ENCODE data around the gene HS6ST1.

DNA sequence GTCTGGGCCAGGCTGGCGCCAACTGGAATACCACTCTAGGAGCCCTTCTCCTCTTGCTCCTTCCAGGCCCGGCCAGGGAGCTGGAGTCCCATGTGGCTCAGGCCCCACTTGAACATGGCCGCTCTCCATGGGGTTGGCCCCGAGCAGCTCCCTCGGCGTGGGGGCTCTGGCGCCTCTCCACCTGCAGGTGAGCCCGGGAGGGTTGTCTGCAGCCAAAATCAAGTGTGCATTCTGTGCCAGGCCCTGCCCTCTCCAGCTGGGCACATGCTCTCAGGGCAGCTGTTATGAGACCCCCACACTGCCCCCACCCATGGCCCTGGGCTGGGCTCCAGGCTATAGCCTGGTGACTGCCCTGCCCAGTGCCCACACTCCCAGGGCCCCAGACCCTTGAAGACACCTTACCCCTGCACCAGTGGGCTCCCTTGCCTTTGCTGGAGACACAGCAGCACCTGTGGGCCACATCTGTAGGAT, 45.8 kb upstream of the HS6ST1 start:
- no peak for TF ChIP-seq EZH2 (IDR thresholded peaks at IDR 0.05; ENCODE audit: borderline replicate concordance, low read depth, low read length, severe bottlenecking)
- TF ChIP-seq, protein P1, sequence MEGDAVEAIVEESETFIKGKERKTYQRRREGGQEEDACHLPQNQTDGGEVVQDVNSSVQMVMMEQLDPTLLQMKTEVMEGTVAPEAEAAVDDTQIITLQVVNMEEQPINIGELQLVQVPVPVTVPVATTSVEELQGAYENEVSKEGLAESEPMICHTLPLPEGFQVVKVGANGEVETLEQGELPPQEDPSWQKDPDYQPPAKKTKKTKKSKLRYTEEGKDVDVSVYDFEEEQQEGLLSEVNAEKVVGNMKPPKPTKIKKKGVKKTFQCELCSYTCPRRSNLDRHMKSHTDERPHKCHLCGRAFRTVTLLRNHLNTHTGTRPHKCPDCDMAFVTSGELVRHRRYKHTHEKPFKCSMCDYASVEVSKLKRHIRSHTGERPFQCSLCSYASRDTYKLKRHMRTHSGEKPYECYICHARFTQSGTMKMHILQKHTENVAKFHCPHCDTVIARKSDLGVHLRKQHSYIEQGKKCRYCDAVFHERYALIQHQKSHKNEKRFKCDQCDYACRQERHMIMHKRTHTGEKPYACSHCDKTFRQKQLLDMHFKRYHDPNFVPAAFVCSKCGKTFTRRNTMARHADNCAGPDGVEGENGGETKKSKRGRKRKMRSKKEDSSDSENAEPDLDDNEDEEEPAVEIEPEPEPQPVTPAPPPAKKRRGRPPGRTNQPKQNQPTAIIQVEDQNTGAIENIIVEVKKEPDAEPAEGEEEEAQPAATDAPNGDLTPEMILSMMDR (IDR thresholded peaks at IDR 0.05; ENCODE audit: borderline replicate concordance, extremely low read depth, low read length, poor library complexity, severe bottlenecking) = no peak
